Neural progenitor cell (in vitro differentiated cells): ENCODE data around the gene SDCCAG8. TPM values are rescaled to one million over a fixed set of nuclear protein-coding genes. Genes with fewer than 3 reads are reported as not detected.
A peak's percentile ranks its signal among the peaks of the same experiment; 100 is the strongest.

ENCODE experiments used
- DNase-seq: peaks from one replicate; pipeline ENCODE4 v3.0.0-alpha.2; 2016; ENCODE audit warnings: low spot score
- H2AFZ ChIP-seq: fragments of 200-600 bp; sonication (generic); replicated peaks from 2 replicates; pipeline ENCODE4 v1.6.1; 2016; ENCODE audit warnings: antibody characterized with exemption
- H3F3A ChIP-seq: fragments of 200-600 bp; sonication (generic); 2 replicates; pipeline ENCODE4 v1.6.1; 2016; ENCODE audit warnings: antibody characterized with exemption, low read depth
- H3K27ac ChIP-seq: fragments of 200-600 bp; sonication (generic); 2 replicates; pipeline ENCODE4 v1.5.1; 2016; ENCODE audit warnings: mild to moderate bottlenecking
- H3K27me3 ChIP-seq: fragments of 200-600 bp; sonication (generic); 2 replicates; pipeline ENCODE4 v1.6.1; 2016; ENCODE audit warnings: mild to moderate bottlenecking, moderate library complexity
- H3K36me3 ChIP-seq: fragments of 200-600 bp; sonication (generic); 2 replicates; pipeline ENCODE4 v1.5.1; 2016
- H3K4me1 ChIP-seq: fragments of 200-600 bp; sonication (generic); 2 replicates; pipeline ENCODE4 v1.6.1; 2016; ENCODE audit warnings: mixed run types
- H3K4me2 ChIP-seq: fragments of 200-600 bp; sonication (generic); 2 replicates; pipeline ENCODE4 v1.6.1; 2016
- H3K4me3 ChIP-seq: fragments of 200-600 bp; sonication (generic); 2 replicates; pipeline ENCODE4 v1.5.1; 2016
- H3K79me2 ChIP-seq: fragments of 200-600 bp; sonication (generic); 2 replicates; pipeline ENCODE4 v1.6.1; 2016; ENCODE audit warnings: low read depth
- H3K9ac ChIP-seq: fragments of 200-600 bp; sonication (generic); 2 replicates; pipeline ENCODE4 v1.6.1; 2016
- H3K9me3 ChIP-seq: fragments of 200-600 bp; sonication (generic); 2 replicates; pipeline ENCODE4 v1.5.1; 2016; ENCODE audit warnings: low read depth
- H4K20me1 ChIP-seq: fragments of 200-600 bp; sonication (generic); 2 replicates; pipeline ENCODE4 v1.6.1; 2016; ENCODE audit warnings: low read depth
- H3K27ac Mint-ChIP-seq: 3 replicates; pipeline ENCODE4 v1.8.0; 2021; ENCODE audit warnings: mixed read lengths
- H3K27me3 Mint-ChIP-seq: 2 replicates; pipeline ENCODE4 v1.8.0; 2022; ENCODE audit warnings: low read depth, mild to moderate bottlenecking, inconsistent platforms, moderate library complexity, mixed read lengths; ENCODE audit not compliant: insufficient read depth
- H3K36me3 Mint-ChIP-seq: 3 replicates; pipeline ENCODE4 v1.8.0; 2021; ENCODE audit warnings: mixed read lengths
- H3K4me1 Mint-ChIP-seq: 3 replicates; pipeline ENCODE4 v1.8.0; 2021; ENCODE audit warnings: mixed read lengths
- H3K4me3 Mint-ChIP-seq: 3 replicates; pipeline ENCODE4 v1.8.0; 2021; ENCODE audit warnings: mild to moderate bottlenecking, moderate library complexity, mixed read lengths
- H3K9me3 Mint-ChIP-seq: 3 replicates; pipeline ENCODE4 v1.8.0; 2020; ENCODE audit warnings: mixed read lengths
- CTCF ChIP-seq: fragments of 200-600 bp; sonication (generic); IDR thresholded peaks from 2 replicates; pipeline ENCODE4 v1.5.1; 2017; ENCODE audit warnings: antibody characterized with exemption, mild to moderate bottlenecking
- EZH2 ChIP-seq: fragments of 200-600 bp; sonication (generic); IDR thresholded peaks from 2 replicates; pipeline ENCODE4 v1.6.1; 2017; ENCODE audit warnings: antibody characterized with exemption, mild to moderate bottlenecking, moderate library complexity
- EZH2phosphoT487 ChIP-seq: fragments of 200-600 bp; sonication (generic); IDR thresholded peaks from 2 replicates; pipeline ENCODE4 v1.6.1; 2017; ENCODE audit warnings: antibody characterized with exemption
- total RNA-seq: library from RNA; depleted of rRNA; stranded (reverse); fragments of >200 nt; gene quantifications from 2 replicates; pipeline ENCODE4 v1.2.3, GENCODE V29; 2015; ENCODE audit warnings: low replicate concordance

Gene SDCCAG8
- total RNA-seq, 1 donor from 2014 or later = 30.3 TPM

GRCh38 chr1:243351337-243351736 lies 95.5 kb downstream of the SDCCAG8 start:
- no peak overlapping the region for H2AFZ ChIP-seq
- no peak overlapping the region for H3K4me2 ChIP-seq
- H3K4me1 ChIP-seq = peaks cover 17% of the 10 kb centered on the region
- H3K27me3 ChIP-seq = no peaks in the 10 kb centered on the region
- no peaks in the 10 kb centered on the region for H3K9me3 ChIP-seq
- Mint-ChIP-seq H3K27ac (no peak overlapping the region), H3K4me1 (peaks cover 24% of the 10 kb centered on the region), H3K36me3 (peaks cover 13% of the 10 kb centered on the region), H3K9me3 (no peaks in the 10 kb centered on the region), H3K4me3 (no peak overlapping the region), H3K27me3 (peaks cover 2% of the 10 kb centered on the region)
- no peak overlapping the region for H3K27ac ChIP-seq
- H3K36me3 ChIP-seq = no peaks in the 10 kb centered on the region
- H3K79me2 ChIP-seq = no peaks in the 10 kb centered on the region
- DNase-seq = no peak
- H3F3A ChIP-seq = peaks cover 12% of the 10 kb centered on the region
- no peaks in the 10 kb centered on the region for H4K20me1 ChIP-seq
- H3K9ac ChIP-seq = no peak overlapping the region
- H3K4me3 ChIP-seq = no peak overlapping the region
- TF ChIP-seq EZH2 = no peak
- no peak for TF ChIP-seq EZH2phosphoT487
- TF ChIP-seq CTCF = no peak

GRCh38 chr1:243354511-243355153 lies 98.8 kb downstream of the SDCCAG8 start:
- H3K27me3 Mint-ChIP-seq = peaks cover 2% of the 10 kb centered on the region
- H3K4me2 ChIP-seq = no peak overlapping the region
- TF ChIP-seq EZH2 = no peak
- TF ChIP-seq CTCF = no peak
- no peak for TF ChIP-seq EZH2phosphoT487
- H3K4me1 Mint-ChIP-seq = peaks cover 12% of the 10 kb centered on the region
- peak overlapping the region; percentile 33 for H3K27ac Mint-ChIP-seq
- DNase-seq = no peak
- no peaks in the 10 kb centered on the region for H3K9me3 ChIP-seq
- H3K36me3 Mint-ChIP-seq = peaks cover 13% of the 10 kb centered on the region
- no peaks in the 10 kb centered on the region for H3F3A ChIP-seq
- H3K36me3 ChIP-seq = no peaks in the 10 kb centered on the region
- no peaks in the 10 kb centered on the region for H3K79me2 ChIP-seq
- H3K4me1 ChIP-seq = peaks cover 4% of the 10 kb centered on the region
- no peaks in the 10 kb centered on the region for H3K9me3 Mint-ChIP-seq
- no peak overlapping the region for H3K9ac ChIP-seq
- no peak overlapping the region for H2AFZ ChIP-seq
- H3K4me3 ChIP-seq = no peak overlapping the region
- H3K27ac ChIP-seq = no peak overlapping the region
- no peaks in the 10 kb centered on the region for H4K20me1 ChIP-seq
- H3K27me3 ChIP-seq = no peaks in the 10 kb centered on the region
- H3K4me3 Mint-ChIP-seq = no peak overlapping the region

- Histone ChIP-seq H3K4me3 (no peak overlapping the region), H3K4me1 (no peaks in the 10 kb centered on the region), H3K4me2 (no peak overlapping the region), H2AFZ (no peak overlapping the region), H3K27ac (no peak overlapping the region), H3K27me3 (no peaks in the 10 kb centered on the region), H3K9ac (no peak overlapping the region), H3K36me3 (no peaks in the 10 kb centered on the region), H3K9me3 (no peaks in the 10 kb centered on the region), H4K20me1 (no peaks in the 10 kb centered on the region), H3K79me2 (no peaks in the 10 kb centered on the region), H3F3A (no peaks in the 10 kb centered on the region)
- Mint-ChIP-seq H3K9me3 (no peaks in the 10 kb centered on the region), H3K36me3 (peaks cover 2% of the 10 kb centered on the region), H3K4me3 (no peak overlapping the region), H3K4me1 (no peaks in the 10 kb centered on the region), H3K27ac (no peak overlapping the region), H3K27me3 (no peaks in the 10 kb centered on the region)
- TF ChIP-seq EZH2phosphoT487 = no peak
- no peak for TF ChIP-seq CTCF
- no peak for TF ChIP-seq EZH2
- no peak for DNase-seq
These were observed 108.0 kb downstream of the SDCCAG8 start for GRCh38 chr1:243363832-243364231.
